ACC112 (cell line): ENCODE results near the gene ZDHHC11.
"Not testable (repeated sequence)": the region's sequence is repeated elsewhere in the genome, so short reads cannot be mapped to it uniquely, and the experiment has no call there.

Source experiments
- H2AFZ ChIP-seq: fragments of 200-600 bp; sonication (generic); one replicate; pipeline ENCODE4 v1.6.0; 2017; ENCODE audit warnings: antibody characterized with exemption, low read length; ENCODE audit not compliant: unreplicated experiment
- H3K27ac ChIP-seq: fragments of 200-600 bp; sonication (generic); 2 replicates; pipeline ENCODE4 v1.5.1; 2014; ENCODE audit warnings: low read depth, mild to moderate bottlenecking, antibody characterized with exemption, low read length, moderate library complexity
- H3K27me3 ChIP-seq: fragments of 200-600 bp; sonication (generic); 2 replicates; pipeline ENCODE4 v1.6.1; 2014; ENCODE audit warnings: mild to moderate bottlenecking, antibody characterized with exemption, low read length, moderate library complexity, mixed read lengths; ENCODE audit not compliant: insufficient read depth
- H3K36me3 ChIP-seq: fragments of 200-600 bp; sonication (generic); 2 replicates; pipeline ENCODE4 v1.6.1; 2016; ENCODE audit warnings: mild to moderate bottlenecking, antibody characterized with exemption, low read length, moderate library complexity, mixed read lengths; ENCODE audit not compliant: insufficient read depth
- H3K4me1 ChIP-seq: fragments of 200-600 bp; sonication (generic); one replicate; pipeline ENCODE4 v1.6.1; 2016; ENCODE audit warnings: low read length, mixed read lengths; ENCODE audit not compliant: insufficient read depth, unreplicated experiment, control insufficient read depth
- H3K4me3 ChIP-seq: fragments of 200-600 bp; sonication (generic); 2 replicates; pipeline ENCODE4 v1.5.1; 2014; ENCODE audit warnings: mild to moderate bottlenecking, low read depth, low read length
- H3K79me2 ChIP-seq: fragments of 200-600 bp; sonication (generic); one replicate; pipeline ENCODE4 v1.6.0; 2016; ENCODE audit warnings: low read length; ENCODE audit not compliant: control insufficient read depth, unreplicated experiment, insufficient read depth

ZDHHC11 gene

DNA sequence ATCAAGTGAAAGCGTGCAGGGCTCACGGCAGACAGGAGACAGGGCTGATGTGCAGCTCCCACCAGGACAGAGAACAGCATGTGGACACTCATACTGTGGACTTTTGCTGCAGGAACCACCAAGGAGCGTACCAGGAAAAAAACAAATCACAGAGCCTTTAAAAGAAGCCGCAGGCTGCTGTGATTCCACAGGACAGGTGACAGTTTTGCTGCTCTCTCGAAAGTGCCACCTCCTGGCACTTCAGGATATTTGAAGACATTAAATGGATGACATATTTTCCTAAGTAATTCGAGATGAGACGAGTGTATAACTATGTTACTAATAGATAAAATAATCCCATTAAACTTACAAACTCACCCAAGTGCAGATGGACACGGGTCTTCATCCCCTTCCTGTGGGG lies 29.3 kb downstream of the ZDHHC11 start:
- Histone ChIP-seq H3K27ac (no peak overlapping the region), H3K36me3 (no peaks in the 10 kb centered on the region), H3K4me3 (no peak overlapping the region), H2AFZ (no peak overlapping the region), H3K79me2 (no peaks in the 10 kb centered on the region), H3K27me3 (no peaks in the 10 kb centered on the region), H3K4me1 (no peaks in the 10 kb centered on the region)

GRCh38 chr5:820245-820644 lies 30.5 kb downstream of the ZDHHC11 start:
- H3K4me3 ChIP-seq, result no peak overlapping the region
- no peaks in the 10 kb centered on the region for H3K27me3 ChIP-seq
- no peaks in the 10 kb centered on the region for H3K36me3 ChIP-seq
- H3K27ac ChIP-seq, result no peak overlapping the region
- no peaks in the 10 kb centered on the region for H3K79me2 ChIP-seq
- H2AFZ ChIP-seq, result no peak overlapping the region
- H3K4me1 ChIP-seq, result no peaks in the 10 kb centered on the region

DNA sequence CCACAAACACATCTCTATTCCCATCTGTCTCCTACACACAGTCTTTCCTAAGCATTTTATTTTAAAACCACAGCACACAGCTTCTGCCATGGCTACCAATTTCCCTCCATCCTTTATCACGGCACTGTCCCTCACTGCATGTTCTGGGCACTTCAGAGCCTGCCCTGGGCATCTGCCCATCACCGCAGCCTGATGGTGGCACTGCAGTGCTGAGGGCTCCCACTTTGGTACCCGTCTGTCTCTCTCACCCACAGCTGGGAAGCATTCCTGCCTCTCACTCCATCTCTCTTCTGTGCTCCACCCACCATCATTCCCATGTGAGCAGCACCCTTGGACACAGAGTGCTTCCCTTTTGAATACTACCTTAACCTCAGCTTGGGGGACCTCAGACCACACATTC lies 31.7 kb downstream of the ZDHHC11 start:
- H3K27me3 ChIP-seq, result no peaks in the 10 kb centered on the region
- no peaks in the 10 kb centered on the region for H3K4me1 ChIP-seq
- H3K4me3 ChIP-seq, result no peak overlapping the region
- no peak overlapping the region for H2AFZ ChIP-seq
- H3K79me2 ChIP-seq, result no peaks in the 10 kb centered on the region
- H3K27ac ChIP-seq, result no peak overlapping the region
- H3K36me3 ChIP-seq, result no peaks in the 10 kb centered on the region

DNA sequence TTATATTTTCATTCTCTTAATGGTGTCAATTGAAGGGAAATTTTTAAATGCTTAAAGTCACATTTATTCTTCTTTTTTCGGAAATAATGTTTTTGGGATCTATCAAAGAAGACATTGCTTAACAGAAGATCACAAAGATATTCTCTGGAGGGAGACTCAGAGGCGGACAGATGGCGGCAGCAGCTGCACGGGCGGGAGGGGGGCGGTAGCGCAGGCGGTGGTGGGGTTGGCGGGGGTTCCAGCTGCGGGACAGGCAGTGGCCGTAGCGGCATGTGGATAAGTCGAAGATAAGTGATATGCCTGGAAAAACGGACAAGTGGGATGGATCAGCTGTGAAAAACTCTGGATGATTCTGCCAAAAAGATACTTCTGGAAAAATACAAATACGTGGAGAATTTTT lies 34.6 kb downstream of the ZDHHC11 start:
- Histone ChIP-seq H3K4me1 (no peaks in the 10 kb centered on the region), H3K36me3 (no peaks in the 10 kb centered on the region), H2AFZ (no peak overlapping the region), H3K4me3 (no peak overlapping the region), H3K27me3 (no peaks in the 10 kb centered on the region), H3K27ac (no peak overlapping the region), H3K79me2 (no peaks in the 10 kb centered on the region)

DNA sequence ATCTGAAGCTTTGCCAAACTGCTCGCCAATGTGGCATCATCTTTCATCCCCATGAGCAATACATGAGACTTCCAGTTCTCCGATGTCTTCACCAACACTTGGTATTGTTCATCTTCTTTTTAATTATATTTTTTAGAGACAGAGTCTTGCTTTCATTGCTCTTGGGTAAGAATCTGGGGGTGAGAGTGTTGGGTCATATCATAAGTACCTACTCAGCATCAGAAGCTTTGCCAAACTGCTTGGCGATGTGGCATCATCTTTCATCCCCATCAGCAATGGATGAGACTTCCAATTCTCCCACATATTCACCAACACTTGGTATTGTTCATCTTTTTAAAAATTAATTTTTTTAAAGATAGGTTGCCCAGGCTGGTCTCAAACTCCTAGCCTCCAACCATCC lies 35.3 kb downstream of the ZDHHC11 start:
- H3K4me3 ChIP-seq, result no peak overlapping the region
- H3K79me2 ChIP-seq, result no peaks in the 10 kb centered on the region
- no peaks in the 10 kb centered on the region for H3K4me1 ChIP-seq
- H3K27me3 ChIP-seq, result no peaks in the 10 kb centered on the region
- no peak overlapping the region for H3K27ac ChIP-seq
- H3K36me3 ChIP-seq, result no peaks in the 10 kb centered on the region
- no peak overlapping the region for H2AFZ ChIP-seq

DNA sequence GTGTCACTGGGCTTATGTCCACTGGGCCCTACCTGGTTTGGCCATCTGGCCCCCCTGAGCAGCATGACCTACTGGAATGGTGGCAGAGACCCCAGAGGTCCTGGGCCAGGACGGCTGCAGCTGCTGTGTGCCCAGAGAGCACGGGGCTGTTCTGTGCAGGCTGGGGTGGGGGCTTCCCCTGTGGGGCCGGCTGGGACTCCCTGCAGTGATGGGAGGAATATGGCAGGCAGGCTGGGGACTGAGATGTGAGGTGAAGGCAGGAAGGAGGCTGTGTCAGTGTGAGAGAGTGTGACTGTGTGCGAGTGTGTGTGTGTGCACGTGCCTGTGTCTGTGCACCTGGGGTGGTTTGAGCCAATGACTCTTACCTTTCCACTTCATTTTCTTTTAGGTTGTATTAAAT lies 37.2 kb downstream of the ZDHHC11 start:
- not testable (repeated sequence) for H3K36me3 ChIP-seq, H3K27ac ChIP-seq, H3K4me1 ChIP-seq, H3K4me3 ChIP-seq, H3K79me2 ChIP-seq, H2AFZ ChIP-seq, H3K27me3 ChIP-seq

GRCh38 chr5:811384-811783 lies 39.4 kb downstream of the ZDHHC11 start:
- not testable (repeated sequence) for H3K27ac ChIP-seq, H3K36me3 ChIP-seq, H2AFZ ChIP-seq, H3K4me1 ChIP-seq, H3K27me3 ChIP-seq, H3K4me3 ChIP-seq, H3K79me2 ChIP-seq

GRCh38 chr5:807719-808514 lies 42.9 kb downstream of the ZDHHC11 start:
- H3K27me3 ChIP-seq, H3K4me1 ChIP-seq, H3K36me3 ChIP-seq, H2AFZ ChIP-seq, H3K27ac ChIP-seq, H3K4me3 ChIP-seq, H3K79me2 ChIP-seq: not testable (repeated sequence)

GRCh38 chr5:801472-801871 lies 49.3 kb downstream of the ZDHHC11 start:
- Histone ChIP-seq H3K4me1 (no peaks in the 10 kb centered on the region), H2AFZ (no peak overlapping the region), H3K36me3 (no peaks in the 10 kb centered on the region), H3K4me3 (no peak overlapping the region), H3K27ac (no peak overlapping the region), H3K79me2 (no peaks in the 10 kb centered on the region), H3K27me3 (peaks cover 8% of the 10 kb centered on the region; the same call in 1 of the 2 replicates)

- H3K4me1 ChIP-seq, H3K27ac ChIP-seq, H2AFZ ChIP-seq, H3K27me3 ChIP-seq, H3K36me3 ChIP-seq, H3K79me2 ChIP-seq, H3K4me3 ChIP-seq: not testable (repeated sequence)
Measured at GRCh38 chr5:801055-801454, 49.7 kb downstream of the ZDHHC11 start.

- not testable (repeated sequence) for H3K4me1 ChIP-seq, H3K79me2 ChIP-seq, H3K36me3 ChIP-seq, H3K27me3 ChIP-seq, H3K27ac ChIP-seq, H3K4me3 ChIP-seq, H2AFZ ChIP-seq
Measured at GRCh38 chr5:798505-799138, 52.2 kb downstream of the ZDHHC11 start.
